PFSK-1 (cell line): ENCODE measurements around the gene KAZALD1.

ENCODE experiments used
- FOXP2 ChIP-seq: optimal IDR thresholded peaks from 2 replicates; pipeline ENCODE3; 2011; ENCODE audit warnings: borderline replicate concordance, control low read depth, inconsistent platforms; ENCODE audit not compliant: insufficient read depth; ENCODE audit errors: extremely low read length, extremely low read depth
- POLR2AphosphoS5 ChIP-seq: IDR thresholded peaks from 2 replicates; pipeline ENCODE4 v1.6.1; 2012; ENCODE audit warnings: low read depth, mild to moderate bottlenecking, control low read depth, low read length, moderate library complexity
- SIN3A ChIP-seq: IDR thresholded peaks from 2 replicates; pipeline ENCODE4 v1.6.1; 2012; ENCODE audit warnings: mild to moderate bottlenecking, low read length, moderate library complexity, borderline replicate concordance; ENCODE audit not compliant: insufficient read depth
- TAF1 ChIP-seq: IDR thresholded peaks from 2 replicates; pipeline ENCODE4 v1.6.1; 2012; ENCODE audit warnings: low read length, control low read depth, borderline replicate concordance; ENCODE audit not compliant: insufficient read depth
- TF ChIP-seq, protein P1 (sequence below), 2 experiments: IDR thresholded peaks; 2 replicates each; pipeline versions ENCODE4 v1.6.1 to v1.8.0; 2011 to 2012; ENCODE audit warnings: low read depth in 2 of 2, low read length in 2 of 2, control low read depth in 1 of 2, inconsistent platforms in 1 of 2, mild to moderate bottlenecking in 1 of 2, moderate library complexity in 1 of 2; ENCODE audit not compliant: insufficient read depth in 1 of 2

KAZALD1 gene

DNA sequence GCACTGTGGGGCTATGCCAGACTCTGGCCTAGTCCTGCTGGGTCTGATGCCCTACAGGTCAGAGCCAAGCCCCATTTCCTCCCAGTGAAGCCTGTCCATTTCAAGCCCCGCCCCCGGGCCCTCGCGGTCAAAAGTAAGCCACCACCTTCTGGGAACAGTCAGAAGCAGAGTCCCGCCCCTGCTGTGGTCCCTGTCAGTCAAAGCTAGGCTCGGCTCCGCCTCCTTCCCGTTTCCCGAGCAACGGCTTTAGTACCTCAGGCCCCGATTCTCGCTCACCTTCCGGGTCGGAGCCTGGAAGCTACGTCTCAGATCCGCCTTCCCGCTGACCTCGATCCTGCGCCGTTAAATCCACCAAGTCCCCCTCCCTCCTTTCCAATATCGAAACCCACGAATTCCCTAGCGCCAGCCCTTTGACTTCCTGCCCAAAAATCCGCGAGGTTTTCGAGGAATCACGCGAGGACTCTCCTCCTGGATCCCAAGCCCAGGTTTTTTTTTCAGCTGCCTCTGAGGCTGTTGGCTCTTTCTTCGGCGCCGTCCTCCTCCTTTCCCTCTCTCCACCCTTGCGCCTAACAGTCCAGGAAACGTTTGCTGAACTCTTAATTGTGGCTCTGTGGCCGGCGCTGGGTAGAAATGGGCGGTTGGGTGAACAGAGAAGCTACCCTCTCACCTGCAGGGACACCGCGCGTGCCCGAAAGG lies 19.0 kb upstream of the KAZALD1 start:
- TF ChIP-seq TAF1 (0 out of 2 replicates have a peak, but pooled peaks have one; percentile 13), SIN3A (no peak), POLR2AphosphoS5 (peak; percentile 67; the same call in 1 of the 2 replicates)

DNA sequence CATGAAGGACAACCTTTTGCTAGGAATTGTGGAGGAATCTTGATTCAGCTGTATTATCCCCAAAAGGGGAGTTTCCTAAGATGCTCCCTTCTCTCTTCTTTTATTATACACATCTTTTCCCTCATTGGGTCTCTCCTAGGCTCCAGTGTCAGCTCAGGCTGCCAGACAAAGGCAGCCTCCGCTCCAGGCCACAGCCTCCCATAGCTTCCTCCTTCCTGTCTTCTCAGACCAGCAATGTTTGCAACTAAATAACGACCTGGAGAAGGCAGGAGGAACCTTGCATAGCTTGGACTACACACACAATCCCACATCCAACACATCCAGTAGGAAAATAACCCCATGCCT lies 18.5 kb upstream of the KAZALD1 start:
- TF ChIP-seq SIN3A = 0 out of 2 replicates have a peak, but pooled peaks have one; percentile 29
- no peak for TF ChIP-seq POLR2AphosphoS5

DNA sequence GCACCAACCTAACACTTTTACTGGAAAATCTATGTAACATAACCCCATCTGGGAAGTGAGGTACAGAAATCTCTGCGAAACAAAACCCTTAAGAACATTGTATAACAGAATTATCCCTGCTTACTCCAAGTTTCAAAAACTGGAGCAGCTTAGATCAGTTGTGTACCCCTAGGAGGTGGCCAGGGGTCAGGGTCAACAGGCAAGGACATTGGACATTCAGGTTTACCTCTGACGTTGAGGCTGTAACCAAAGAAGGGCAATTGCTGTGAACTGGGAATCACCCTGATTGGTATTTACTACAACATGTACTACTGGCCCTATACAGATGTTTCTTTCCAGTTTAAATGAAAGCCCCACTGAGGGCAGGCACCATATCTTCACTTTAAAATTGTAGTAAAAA lies 17.7 kb upstream of the KAZALD1 start:
- no peak for TF ChIP-seq POLR2AphosphoS5

DNA sequence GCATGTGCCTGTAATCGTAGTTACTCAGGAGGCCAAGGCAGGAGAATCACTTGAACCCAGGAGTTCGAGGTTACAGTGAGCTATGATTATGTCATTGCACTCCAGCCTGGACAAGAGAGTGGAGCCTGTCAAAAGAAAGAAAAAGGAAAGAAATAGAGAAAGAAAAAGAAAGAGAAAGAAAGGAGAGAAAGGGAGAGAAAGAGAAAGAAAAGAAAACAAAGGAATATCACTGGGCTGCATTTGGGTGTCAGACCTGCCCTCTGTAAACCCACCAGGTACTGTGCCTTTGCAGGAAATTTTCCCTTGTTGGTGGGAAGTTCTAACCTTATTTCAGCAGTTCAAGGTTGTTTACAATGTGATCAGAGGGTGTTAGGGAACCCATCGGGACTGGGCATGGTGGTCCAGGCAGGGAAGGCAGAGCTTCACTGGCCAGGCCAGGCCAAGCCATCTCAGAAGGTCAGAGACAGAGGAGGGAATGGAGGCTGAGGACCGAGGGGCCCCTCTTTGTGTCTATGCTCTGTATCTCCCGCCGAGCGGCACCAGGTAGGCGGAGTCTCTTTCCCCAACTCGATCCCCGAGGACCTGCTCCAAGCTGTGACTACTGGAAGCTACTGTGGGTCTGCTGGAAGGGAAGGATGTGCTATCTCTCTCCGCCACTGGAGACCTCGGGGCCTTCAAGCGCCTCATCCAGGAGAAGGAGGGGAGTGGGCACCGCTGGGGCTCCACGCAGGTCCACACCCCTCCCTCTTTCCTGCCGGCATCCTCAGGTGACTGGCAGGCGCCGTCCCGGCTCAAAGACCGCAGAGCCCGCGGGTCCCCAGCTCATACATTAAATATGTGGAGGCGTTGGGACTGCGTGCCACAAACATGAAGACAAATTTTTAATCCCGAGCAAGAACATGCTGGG lies 15.2 kb upstream of the KAZALD1 start:
- no peak for TF ChIP-seq SIN3A
- TF ChIP-seq, protein P1, sequence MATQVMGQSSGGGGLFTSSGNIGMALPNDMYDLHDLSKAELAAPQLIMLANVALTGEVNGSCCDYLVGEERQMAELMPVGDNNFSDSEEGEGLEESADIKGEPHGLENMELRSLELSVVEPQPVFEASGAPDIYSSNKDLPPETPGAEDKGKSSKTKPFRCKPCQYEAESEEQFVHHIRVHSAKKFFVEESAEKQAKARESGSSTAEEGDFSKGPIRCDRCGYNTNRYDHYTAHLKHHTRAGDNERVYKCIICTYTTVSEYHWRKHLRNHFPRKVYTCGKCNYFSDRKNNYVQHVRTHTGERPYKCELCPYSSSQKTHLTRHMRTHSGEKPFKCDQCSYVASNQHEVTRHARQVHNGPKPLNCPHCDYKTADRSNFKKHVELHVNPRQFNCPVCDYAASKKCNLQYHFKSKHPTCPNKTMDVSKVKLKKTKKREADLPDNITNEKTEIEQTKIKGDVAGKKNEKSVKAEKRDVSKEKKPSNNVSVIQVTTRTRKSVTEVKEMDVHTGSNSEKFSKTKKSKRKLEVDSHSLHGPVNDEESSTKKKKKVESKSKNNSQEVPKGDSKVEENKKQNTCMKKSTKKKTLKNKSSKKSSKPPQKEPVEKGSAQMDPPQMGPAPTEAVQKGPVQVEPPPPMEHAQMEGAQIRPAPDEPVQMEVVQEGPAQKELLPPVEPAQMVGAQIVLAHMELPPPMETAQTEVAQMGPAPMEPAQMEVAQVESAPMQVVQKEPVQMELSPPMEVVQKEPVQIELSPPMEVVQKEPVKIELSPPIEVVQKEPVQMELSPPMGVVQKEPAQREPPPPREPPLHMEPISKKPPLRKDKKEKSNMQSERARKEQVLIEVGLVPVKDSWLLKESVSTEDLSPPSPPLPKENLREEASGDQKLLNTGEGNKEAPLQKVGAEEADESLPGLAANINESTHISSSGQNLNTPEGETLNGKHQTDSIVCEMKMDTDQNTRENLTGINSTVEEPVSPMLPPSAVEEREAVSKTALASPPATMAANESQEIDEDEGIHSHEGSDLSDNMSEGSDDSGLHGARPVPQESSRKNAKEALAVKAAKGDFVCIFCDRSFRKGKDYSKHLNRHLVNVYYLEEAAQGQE (IDR thresholded peaks at IDR 0.05; ENCODE audit: insufficient read depth in 1 of 2, low read depth in 2 of 2, low read length in 2 of 2) = no peak
- no peak for TF ChIP-seq FOXP2
- no peak for TF ChIP-seq POLR2AphosphoS5
- no peak for TF ChIP-seq TAF1

DNA sequence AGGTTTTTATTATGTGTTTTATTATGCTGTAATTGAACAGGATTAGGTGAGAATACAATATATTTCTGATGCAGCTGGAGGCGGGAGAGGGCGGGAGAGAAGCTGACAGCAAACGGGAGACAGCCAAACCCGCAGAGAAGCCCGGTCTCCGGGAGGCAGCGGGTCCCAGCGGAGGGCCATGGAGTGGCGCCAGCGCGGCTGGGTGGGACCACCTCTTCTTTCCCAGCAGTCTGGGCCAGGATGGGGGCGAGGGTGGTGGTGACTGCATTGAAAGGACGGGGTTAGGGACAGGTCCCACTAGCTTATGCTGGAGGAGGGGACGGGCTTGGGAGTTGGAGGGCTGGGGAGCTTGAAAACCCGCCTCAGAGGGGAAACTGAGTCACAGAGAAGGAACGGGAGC lies 14.5 kb upstream of the KAZALD1 start:
- no peak for TF ChIP-seq FOXP2
- TF ChIP-seq TAF1 = no peak
- TF ChIP-seq, protein P1 (IDR thresholded peaks at IDR 0.05; ENCODE audit: insufficient read depth in 1 of 2, low read depth in 2 of 2, low read length in 2 of 2) = no peak
- no peak for TF ChIP-seq SIN3A
- no peak for TF ChIP-seq POLR2AphosphoS5

DNA sequence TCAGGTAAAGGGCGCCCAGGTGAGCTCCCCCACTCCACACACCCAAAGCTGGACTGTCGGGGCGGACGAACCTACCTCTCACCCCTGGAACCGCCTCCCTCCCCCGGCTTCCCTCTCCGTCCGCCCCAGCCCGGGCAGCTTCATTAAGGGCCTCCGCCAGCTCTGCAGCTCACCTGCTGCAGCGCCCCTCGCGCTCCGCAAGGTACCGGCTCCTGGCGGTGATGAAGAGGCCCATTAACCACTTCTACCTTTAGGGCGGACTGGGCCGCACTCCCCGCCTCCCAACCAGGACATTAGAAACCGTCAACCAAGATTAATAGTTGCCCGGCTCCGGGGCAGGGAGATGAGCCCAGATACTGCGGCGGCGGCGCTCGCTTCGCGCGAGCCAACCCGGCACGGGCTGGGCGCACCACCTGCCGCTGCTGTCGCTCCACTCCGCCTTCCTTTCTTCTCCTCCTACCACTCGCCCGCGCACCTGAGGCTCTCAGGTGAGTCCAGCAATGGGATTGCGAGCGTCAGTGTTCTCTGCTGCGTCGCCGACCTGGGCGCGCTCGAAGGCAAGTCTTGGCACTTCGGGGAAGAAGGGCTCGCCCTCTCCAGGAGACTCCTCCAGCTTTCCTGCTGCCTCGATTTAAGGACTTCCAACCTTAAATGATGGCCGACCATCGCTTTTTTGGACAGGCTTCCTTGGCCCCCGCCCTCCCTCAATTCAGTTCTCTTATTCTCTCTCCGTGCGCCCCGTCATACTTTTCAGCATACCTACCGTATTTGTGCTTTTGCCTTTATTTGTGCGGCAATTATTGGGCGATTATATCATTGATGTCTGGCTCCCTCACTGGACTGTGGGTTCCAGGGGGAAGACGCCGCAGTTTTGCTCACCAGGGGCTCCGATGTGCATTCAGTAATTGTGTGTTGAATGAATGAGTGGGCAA lies 13.6 kb upstream of the KAZALD1 start:
- TF ChIP-seq FOXP2 = no peak
- no peak for TF ChIP-seq SIN3A
- TF ChIP-seq POLR2AphosphoS5 = no peak
- TF ChIP-seq, protein P1 (IDR thresholded peaks at IDR 0.05; ENCODE audit: insufficient read depth in 1 of 2, low read depth in 2 of 2, low read length in 2 of 2) = no peak
- TF ChIP-seq TAF1 = no peak
